Measurements from ENCODE around the gene GLUL.
"Not testable (repeated sequence)": the region's sequence is repeated elsewhere in the genome, so short reads cannot be mapped to it uniquely, and the experiment has no call there.

Gene GLUL

GRCh38 chr1:182394055-182394775 lies 2.6 kb upstream of the GLUL start:
- no peak for DNase-seq (ENCODE audit: low read depth, low spot score)

DNA sequence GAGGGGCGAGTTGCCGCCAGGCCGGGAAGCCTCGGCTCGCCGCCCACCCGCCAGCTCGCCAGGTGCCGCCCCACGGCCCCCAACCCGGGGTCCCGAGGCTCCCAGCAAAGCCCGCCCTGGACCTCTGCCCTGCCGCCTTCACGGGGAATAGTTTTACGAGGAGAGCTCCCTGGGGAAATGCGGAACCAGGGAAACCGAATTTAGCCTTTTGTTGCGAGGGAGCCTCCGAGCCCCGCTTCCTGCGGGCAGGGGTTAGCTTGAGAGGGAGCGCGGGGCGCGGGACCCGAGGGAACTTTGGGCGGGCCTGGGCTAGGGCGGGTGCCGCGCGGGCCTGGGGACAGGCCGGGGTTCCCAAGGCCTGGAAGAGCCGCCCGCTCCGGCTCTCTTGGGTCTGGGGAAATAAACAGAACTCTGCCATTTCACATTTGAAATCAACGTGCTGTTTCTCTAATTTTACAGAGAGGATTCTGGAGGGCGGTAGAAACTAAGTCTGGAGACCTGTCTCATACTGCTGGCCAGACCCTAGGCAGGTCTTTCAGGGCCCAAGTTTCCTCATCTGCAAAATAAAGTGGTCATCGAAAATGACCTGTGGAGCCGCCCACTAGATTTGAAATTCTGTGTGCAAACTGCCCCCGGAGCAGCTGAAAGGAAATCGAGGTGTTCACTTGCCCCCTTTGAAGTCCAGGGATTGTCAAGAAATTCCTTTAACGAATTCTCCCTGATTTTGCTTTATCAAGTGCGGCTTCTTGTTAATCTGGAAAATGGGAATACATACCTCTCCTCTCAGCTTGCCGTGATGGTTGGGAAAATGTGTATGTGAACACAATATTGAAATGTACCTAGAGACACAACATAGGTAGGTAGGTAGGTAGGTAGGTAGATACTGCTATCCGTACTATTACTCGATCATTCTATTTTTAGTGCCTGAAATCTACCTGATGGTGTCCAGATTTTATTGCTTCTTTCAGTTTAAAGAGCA lies 749 bp upstream of the GLUL start:
- DNase-seq (ENCODE audit: low read depth, low spot score): no peak

GRCh38 chr1:182391028-182391361 lies 595 bp downstream of the GLUL start:
- DNase-seq (ENCODE audit: low read depth, low spot score): no peak

GRCh38 chr1:182389619-182390047 lies 2.0 kb downstream of the GLUL start:
- no peak for DNase-seq (ENCODE audit: low read depth, low spot score)

DNA sequence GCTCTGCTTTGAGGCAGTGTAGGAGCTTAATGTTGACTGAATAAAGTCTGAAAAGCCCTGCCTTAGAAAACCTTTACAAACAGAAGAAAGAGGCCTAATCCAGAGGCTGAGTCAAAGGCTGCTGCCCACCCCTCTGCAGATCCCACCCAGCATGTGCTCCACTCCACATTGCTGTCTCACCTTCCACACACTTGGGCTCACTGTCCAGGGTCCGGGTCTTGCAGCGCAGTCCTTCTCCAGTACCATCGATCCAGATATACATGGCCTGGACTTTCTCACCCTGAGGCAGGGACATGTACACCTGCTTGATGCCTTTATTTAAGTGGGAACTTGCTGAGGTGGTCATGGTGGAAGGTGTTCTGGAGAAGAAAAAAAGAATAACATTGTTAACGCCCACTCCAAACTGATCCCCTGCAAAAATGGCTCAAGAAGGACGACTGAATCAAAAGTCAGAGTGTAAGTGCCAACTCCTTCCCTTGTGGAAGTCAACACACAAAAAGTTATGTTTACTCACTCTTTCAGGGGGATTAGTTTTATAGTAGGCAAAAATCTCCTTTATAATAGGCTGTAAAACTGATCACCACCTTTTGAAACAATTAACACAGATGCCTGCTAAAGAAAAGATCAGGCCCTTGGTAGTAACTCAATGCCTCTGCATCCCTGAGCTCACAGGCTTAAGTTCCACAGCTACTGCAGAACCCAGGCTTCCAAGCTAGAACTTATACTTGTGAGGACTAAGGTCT lies 3.0 kb downstream of the GLUL start:
- DNase-seq (ENCODE audit: low read depth, low spot score): no peak

- no peak for DNase-seq (ENCODE audit: low read depth, low spot score)
These were observed 4.0 kb downstream of the GLUL start for GRCh38 chr1:182387566-182387965.

- no peak for DNase-seq (ENCODE audit: low read depth, low spot score)
These were observed 4.6 kb downstream of the GLUL start for GRCh38 chr1:182386980-182387379.

DNA sequence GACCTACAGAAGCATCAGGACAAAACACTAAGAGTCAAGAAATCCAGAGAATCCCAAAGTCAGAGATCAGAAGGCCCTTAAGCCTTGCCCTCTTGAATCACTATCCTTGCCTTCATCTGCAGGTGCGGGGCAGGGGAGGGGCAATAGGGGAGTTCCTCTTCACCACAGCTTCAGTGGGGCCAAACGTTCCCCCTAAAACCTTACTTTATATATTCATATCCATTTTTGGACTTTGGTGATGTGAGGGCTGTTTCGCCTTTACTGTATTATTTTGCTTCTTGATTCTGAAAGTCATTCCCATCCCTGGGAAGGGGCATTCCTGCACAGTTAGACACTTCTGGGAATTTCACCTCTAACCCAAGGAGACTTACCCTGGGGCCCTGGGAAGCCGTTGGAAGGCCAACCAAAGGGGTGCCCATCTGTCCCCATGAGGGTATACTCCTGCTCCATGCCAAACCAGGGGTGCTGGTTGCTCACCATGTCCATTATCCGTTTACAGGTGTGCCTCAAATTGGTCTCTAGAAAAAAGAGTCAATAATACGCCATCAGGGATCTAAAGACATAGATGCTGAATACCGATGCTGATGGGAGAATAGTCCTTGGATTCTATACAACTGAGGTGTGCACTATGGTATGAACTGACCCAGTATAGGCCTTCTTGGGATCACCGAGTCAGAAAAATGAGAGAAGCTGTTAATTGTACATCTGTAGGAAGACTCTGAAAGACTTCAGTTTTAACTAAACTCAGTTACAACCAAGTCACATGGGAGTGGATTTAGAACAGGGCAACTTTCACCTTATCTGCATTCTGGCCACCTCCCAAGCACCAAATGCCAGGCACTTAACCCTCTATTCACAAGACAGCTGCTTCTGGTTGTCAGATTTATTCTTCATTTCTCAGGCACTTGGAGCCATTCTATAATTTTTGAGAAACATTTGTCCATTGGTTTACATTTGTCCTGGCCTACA lies 5.4 kb downstream of the GLUL start:
- no peak for DNase-seq (ENCODE audit: low read depth, low spot score)

- no peak for DNase-seq (ENCODE audit: low read depth, low spot score)
These were observed 7.1 kb downstream of the GLUL start for GRCh38 chr1:182384387-182384960.

GRCh38 chr1:182383934-182384333 lies 7.7 kb downstream of the GLUL start:
- no peak for DNase-seq (ENCODE audit: low read depth, low spot score)

DNA sequence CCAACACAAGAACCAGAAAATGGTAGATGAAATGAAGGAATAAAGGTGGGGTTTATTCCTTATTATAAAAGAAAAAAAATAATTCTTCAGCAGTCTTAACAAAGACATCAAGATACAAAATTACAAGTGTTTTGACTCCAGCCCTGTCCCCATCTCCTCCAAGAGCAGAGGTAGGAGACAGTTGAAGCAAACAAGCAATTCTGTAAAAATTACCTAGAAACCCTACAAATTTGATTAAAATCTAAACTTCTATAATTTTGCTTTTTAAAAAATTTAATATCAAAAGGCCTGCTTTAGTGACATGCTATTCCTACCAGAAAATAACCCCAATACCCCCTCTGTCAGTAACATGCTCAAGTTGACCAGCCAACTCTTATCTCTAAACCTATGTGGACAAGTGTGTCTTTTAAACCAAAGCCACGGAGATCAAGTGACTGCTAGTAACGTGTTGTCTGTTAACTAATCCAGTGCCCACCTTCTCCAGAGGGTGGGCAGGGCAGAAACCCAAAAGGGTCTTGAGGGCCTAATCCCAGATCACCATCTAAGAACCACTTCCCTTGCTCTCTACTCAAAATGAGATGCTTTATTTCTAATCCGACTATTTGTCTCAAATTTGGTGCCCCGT lies 8.4 kb downstream of the GLUL start:
- DNase-seq (ENCODE audit: low read depth, low spot score): no peak

GRCh38 chr1:182381962-182382819 lies 9.4 kb downstream of the GLUL start:
- no peak for DNase-seq (ENCODE audit: low read depth, low spot score)

GRCh38 chr1:182380199-182380598 lies 11.4 kb downstream of the GLUL start:
- no peak for DNase-seq (ENCODE audit: low read depth, low spot score)

GRCh38 chr1:182379781-182380180 lies 11.8 kb downstream of the GLUL start:
- not testable (repeated sequence) for DNase-seq (ENCODE audit: low read depth, low spot score)

GRCh38 chr1:182376936-182377574 lies 14.5 kb downstream of the GLUL start:
- no peak for DNase-seq (ENCODE audit: low read depth, low spot score)

DNA sequence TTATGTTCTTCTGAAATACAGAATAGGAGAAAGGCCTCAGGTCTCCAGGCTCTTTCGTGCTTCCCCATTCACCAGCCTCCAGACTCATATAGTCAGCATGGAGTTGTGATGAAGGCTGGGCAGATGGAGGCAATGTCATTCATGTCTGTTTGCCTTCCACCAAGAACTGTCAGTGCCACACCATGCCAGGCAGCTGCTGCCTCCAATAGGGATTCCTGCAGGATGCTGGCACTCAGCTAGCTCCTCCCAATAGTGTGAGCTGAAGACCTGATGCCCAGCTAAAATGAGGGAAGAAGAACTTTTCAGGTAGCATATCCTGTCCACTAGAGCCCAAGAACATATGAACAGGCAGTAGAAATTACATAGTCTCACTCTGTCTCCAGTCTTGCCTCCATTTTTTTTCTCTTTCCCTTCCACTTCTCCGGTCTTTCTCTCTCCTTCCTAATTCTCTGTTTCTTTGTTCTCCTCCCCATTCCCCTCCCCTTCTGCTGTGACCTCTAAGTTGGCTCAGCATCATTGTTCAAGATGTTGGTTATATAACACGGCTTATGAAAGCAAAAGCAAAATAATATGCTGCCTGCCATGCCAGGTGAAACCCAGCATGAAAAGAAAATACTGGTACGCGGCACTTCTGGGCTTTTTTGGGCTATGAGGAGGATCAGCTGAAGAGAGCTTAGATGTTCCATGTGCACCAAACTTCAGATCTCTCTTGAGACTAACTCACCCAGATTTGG lies 17.3 kb downstream of the GLUL start:
- DNase-seq (ENCODE audit: low read depth, low spot score): no peak

- DNase-seq (ENCODE audit: low read depth, low spot score): no peak
These were observed 21.1 kb downstream of the GLUL start for GRCh38 chr1:182370532-182370931.

GRCh38 chr1:182368903-182369302 lies 22.7 kb downstream of the GLUL start:
- no peak for DNase-seq (ENCODE audit: low read depth, low spot score)

Data from smooth muscle cell of the brain vasculature (primary cell).